Astrocyte (in vitro differentiated cells and primary cell): ENCODE data around the gene VPS13D. TPM values are rescaled to one million over a fixed set of nuclear protein-coding genes. Genes with fewer than 3 reads are reported as not detected.

Experiments
- DNase-seq: peaks from one replicate; pipeline ENCODE4 v3.0.0-alpha.2; 2010; ENCODE audit warnings: low read depth
- FAIRE-seq: peaks from 2 replicates; lab custom pipeline; 2011; peaks lifted over from hg19 to GRCh38; lab: Jason Lieb, UNC
- H2AFZ ChIP-seq: 2 replicates; pipeline ENCODE4 v1.6.0; 2012; ENCODE audit warnings: low read depth, low read length, inconsistent platforms
- H3K27ac ChIP-seq: 2 replicates; pipeline ENCODE4 v1.5.1; 2011; ENCODE audit warnings: low read depth, low read length, inconsistent platforms
- H3K27me3 ChIP-seq: 2 replicates; pipeline ENCODE4 v1.6.0; 2011; ENCODE audit warnings: low read length, inconsistent platforms; ENCODE audit not compliant: insufficient read depth
- H3K36me3 ChIP-seq: 2 replicates; pipeline ENCODE4 v1.5.1; 2011; ENCODE audit warnings: low read length, inconsistent platforms; ENCODE audit not compliant: insufficient read depth
- H3K4me1 ChIP-seq: 2 replicates; pipeline ENCODE4 v1.5.1; 2011; ENCODE audit warnings: low read length, inconsistent platforms; ENCODE audit not compliant: insufficient read depth
- H3K4me2 ChIP-seq: 2 replicates; pipeline ENCODE4 v1.6.0; 2012; ENCODE audit warnings: low read length, inconsistent platforms
- H3K4me3 ChIP-seq: 2 replicates; pipeline ENCODE4 v1.5.1; 2011; ENCODE audit warnings: low read depth, mild to moderate bottlenecking, low read length, inconsistent platforms; ENCODE audit not compliant: insufficient read depth
- H3K79me2 ChIP-seq: 2 replicates; pipeline ENCODE4 v1.6.0; 2012; ENCODE audit warnings: mild to moderate bottlenecking, low read length, inconsistent platforms; ENCODE audit not compliant: insufficient read depth
- H3K9ac ChIP-seq: 2 replicates; pipeline ENCODE4 v1.6.0; 2012; ENCODE audit warnings: mild to moderate bottlenecking, low read length, inconsistent platforms
- H3K9me3 ChIP-seq: 2 replicates; pipeline ENCODE4 v1.5.1; 2012; ENCODE audit warnings: low read depth, mild to moderate bottlenecking, low read length, inconsistent platforms; ENCODE audit not compliant: insufficient read depth
- H4K20me1 ChIP-seq: 2 replicates; pipeline ENCODE4 v1.6.0; 2012; ENCODE audit warnings: low read length, inconsistent platforms; ENCODE audit not compliant: insufficient read depth
- H3K27ac Mint-ChIP-seq: one replicate; pipeline ENCODE4 v1.8.0; 2021; ENCODE audit warnings: mild to moderate bottlenecking, mixed read lengths; ENCODE audit not compliant: unreplicated experiment
- H3K27me3 Mint-ChIP-seq: one replicate; pipeline ENCODE4 v1.8.0; 2021; ENCODE audit warnings: low read depth, mixed read lengths; ENCODE audit not compliant: unreplicated experiment
- H3K36me3 Mint-ChIP-seq: one replicate; pipeline ENCODE4 v1.8.0; 2021; ENCODE audit warnings: low read depth, mixed read lengths; ENCODE audit not compliant: unreplicated experiment
- H3K4me1 Mint-ChIP-seq: one replicate; pipeline ENCODE4 v1.8.0; 2021; ENCODE audit warnings: low read depth, mixed read lengths; ENCODE audit not compliant: unreplicated experiment
- H3K4me3 Mint-ChIP-seq: one replicate; pipeline ENCODE4 v1.8.0; 2021; ENCODE audit warnings: mild to moderate bottlenecking, moderate library complexity, mixed read lengths; ENCODE audit not compliant: unreplicated experiment
- H3K9me3 Mint-ChIP-seq: one replicate; pipeline ENCODE4 v1.8.0; 2021; ENCODE audit warnings: mild to moderate bottlenecking, mixed read lengths; ENCODE audit not compliant: unreplicated experiment
- EZH2 ChIP-seq: IDR thresholded peaks from 2 replicates; pipeline ENCODE4 v1.6.1; 2012; ENCODE audit warnings: mild to moderate bottlenecking, low read length, inconsistent platforms; ENCODE audit not compliant: insufficient read depth
- total RNA-seq: library from RNA; stranded (reverse); gene quantifications from 2 replicates; pipeline ENCODE4 v1.2.1, GENCODE V29; 2021
- TF ChIP-seq, protein P1 (sequence below): IDR thresholded peaks from 2 replicates; pipeline ENCODE4 v1.5.1; 2011; ENCODE audit warnings: low read depth, mild to moderate bottlenecking, inconsistent platforms, low read length, moderate library complexity; ENCODE audit not compliant: insufficient read depth

The VPS13D gene
- total RNA-seq, 1 donor from 2014 or later = 25.9 TPM

DNA sequence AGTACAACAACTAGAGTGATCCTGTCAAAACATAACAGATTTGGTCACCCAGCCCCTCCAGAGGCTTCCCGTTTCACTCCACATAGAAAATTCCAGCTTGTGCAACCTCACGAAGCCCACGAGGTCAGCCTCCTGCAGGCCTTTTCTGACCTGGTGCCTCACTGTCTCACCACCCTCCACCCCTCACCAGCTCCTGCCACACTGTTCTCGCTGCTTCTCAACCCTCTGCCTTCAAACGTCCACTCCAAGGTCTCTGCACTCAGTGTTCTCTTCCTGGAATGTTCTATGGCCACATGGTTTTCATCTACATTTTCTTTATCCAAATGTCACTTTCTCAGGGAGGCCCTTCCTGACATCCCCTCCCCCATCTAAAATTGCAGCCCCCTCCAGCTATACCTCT lies 209.2 kb downstream of the VPS13D start:
- H3K79me2 ChIP-seq = no peaks in the 10 kb centered on the region
- no peaks in the 10 kb centered on the region for H3K9me3 Mint-ChIP-seq
- no peak overlapping the region for H3K27ac ChIP-seq
- no peak overlapping the region for H2AFZ ChIP-seq
- H4K20me1 ChIP-seq = no peaks in the 10 kb centered on the region
- TF ChIP-seq EZH2 = no peak
- TF ChIP-seq, protein P1, sequence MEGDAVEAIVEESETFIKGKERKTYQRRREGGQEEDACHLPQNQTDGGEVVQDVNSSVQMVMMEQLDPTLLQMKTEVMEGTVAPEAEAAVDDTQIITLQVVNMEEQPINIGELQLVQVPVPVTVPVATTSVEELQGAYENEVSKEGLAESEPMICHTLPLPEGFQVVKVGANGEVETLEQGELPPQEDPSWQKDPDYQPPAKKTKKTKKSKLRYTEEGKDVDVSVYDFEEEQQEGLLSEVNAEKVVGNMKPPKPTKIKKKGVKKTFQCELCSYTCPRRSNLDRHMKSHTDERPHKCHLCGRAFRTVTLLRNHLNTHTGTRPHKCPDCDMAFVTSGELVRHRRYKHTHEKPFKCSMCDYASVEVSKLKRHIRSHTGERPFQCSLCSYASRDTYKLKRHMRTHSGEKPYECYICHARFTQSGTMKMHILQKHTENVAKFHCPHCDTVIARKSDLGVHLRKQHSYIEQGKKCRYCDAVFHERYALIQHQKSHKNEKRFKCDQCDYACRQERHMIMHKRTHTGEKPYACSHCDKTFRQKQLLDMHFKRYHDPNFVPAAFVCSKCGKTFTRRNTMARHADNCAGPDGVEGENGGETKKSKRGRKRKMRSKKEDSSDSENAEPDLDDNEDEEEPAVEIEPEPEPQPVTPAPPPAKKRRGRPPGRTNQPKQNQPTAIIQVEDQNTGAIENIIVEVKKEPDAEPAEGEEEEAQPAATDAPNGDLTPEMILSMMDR = no peak
- H3K27ac Mint-ChIP-seq = no peak overlapping the region
- FAIRE-seq = no peak
- DNase-seq = no peak
- H3K27me3 ChIP-seq = no peaks in the 10 kb centered on the region
- H3K36me3 Mint-ChIP-seq = peaks cover 17% of the 10 kb centered on the region
- H3K4me3 ChIP-seq = no peak overlapping the region
- H3K4me1 Mint-ChIP-seq = peaks cover 37% of the 10 kb centered on the region
- no peak overlapping the region for H3K4me3 Mint-ChIP-seq
- H3K36me3 ChIP-seq = peaks cover 2% of the 10 kb centered on the region
- no peak overlapping the region for H3K9ac ChIP-seq
- peaks cover 45% of the 10 kb centered on the region for H3K4me1 ChIP-seq
- no peaks in the 10 kb centered on the region for H3K9me3 ChIP-seq
- H3K4me2 ChIP-seq = no peak overlapping the region
- H3K27me3 Mint-ChIP-seq = no peaks in the 10 kb centered on the region

DNA sequence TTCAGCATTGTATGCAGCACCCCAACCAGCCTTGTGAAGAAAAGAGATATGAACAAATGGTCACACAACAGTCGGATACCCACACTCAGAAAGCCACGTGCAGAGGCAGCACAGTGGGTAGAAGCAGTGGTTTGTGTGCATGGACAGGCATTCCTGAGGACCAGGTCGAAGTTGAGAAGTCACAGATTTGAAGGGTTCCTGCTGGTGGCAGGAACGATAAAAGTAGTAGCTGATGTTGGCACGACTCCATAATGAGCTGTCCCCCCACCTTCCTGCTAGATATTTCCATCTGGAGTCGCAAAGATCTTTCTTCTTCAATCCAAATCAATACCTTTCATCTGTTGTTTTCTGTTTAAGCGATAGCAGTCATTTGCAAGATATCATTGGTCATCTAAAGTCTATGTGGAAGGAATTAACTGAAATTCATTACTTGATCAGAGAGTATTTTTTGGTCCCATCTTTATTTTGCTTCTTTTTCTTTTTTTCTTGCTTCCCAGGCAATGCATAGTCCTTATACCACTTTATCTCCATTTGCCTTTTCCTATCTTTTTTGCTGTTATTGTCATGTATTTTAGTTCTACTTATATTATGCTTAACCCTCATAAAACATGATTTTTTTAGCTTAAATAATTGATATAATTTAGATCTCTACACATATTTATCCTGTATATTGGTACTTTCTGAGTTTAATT lies 211.7 kb downstream of the VPS13D start:
- H3K27me3 Mint-ChIP-seq = no peaks in the 10 kb centered on the region
- H3K4me2 ChIP-seq = no peak overlapping the region
- H3K4me1 Mint-ChIP-seq = peaks cover 22% of the 10 kb centered on the region
- no peaks in the 10 kb centered on the region for H4K20me1 ChIP-seq
- TF ChIP-seq, protein P1 = no peak
- no peak for TF ChIP-seq EZH2
- H3K9me3 ChIP-seq = no peaks in the 10 kb centered on the region
- H3K9me3 Mint-ChIP-seq = no peaks in the 10 kb centered on the region
- H3K9ac ChIP-seq = no peak overlapping the region
- H2AFZ ChIP-seq = no peak overlapping the region
- H3K27ac ChIP-seq = no peak overlapping the region
- H3K79me2 ChIP-seq = no peaks in the 10 kb centered on the region
- H3K36me3 Mint-ChIP-seq = peaks cover 17% of the 10 kb centered on the region
- DNase-seq (no peak), FAIRE-seq (no peak)
- no peaks in the 10 kb centered on the region for H3K27me3 ChIP-seq
- H3K4me3 ChIP-seq = no peak overlapping the region
- H3K4me1 ChIP-seq = peaks cover 25% of the 10 kb centered on the region
- H3K4me3 Mint-ChIP-seq = no peak overlapping the region
- H3K27ac Mint-ChIP-seq = no peak overlapping the region
- peaks cover 2% of the 10 kb centered on the region for H3K36me3 ChIP-seq

DNA sequence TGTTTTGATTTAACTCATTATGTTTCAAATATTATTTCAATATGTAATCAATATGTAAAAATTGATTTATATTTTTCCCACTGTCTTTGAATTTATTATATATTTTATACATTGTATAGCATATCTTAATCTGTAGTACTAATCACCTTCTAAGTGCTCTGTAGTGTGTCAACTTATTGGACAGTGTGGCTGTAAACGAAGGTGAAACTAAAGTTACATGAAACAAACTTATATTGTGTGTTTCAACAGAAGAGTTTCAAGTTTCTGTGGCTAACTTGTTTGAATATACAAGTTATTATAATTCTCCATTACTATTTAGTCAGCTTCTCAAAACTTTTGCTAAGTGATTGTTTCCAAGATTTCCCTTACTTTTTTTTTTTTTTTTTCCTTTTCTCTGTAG lies 212.4 kb downstream of the VPS13D start:
- no peak overlapping the region for H3K4me3 Mint-ChIP-seq
- FAIRE-seq (no peak), DNase-seq (no peak)
- no peak overlapping the region for H3K4me2 ChIP-seq
- H3K9ac ChIP-seq = no peak overlapping the region
- no peak overlapping the region for H3K27ac Mint-ChIP-seq
- no peaks in the 10 kb centered on the region for H3K9me3 ChIP-seq
- H2AFZ ChIP-seq = no peak overlapping the region
- no peak overlapping the region for H3K4me3 ChIP-seq
- peaks cover 25% of the 10 kb centered on the region for H3K4me1 ChIP-seq
- H3K27ac ChIP-seq = no peak overlapping the region
- H3K9me3 Mint-ChIP-seq = no peaks in the 10 kb centered on the region
- H3K27me3 Mint-ChIP-seq = no peaks in the 10 kb centered on the region
- H3K36me3 ChIP-seq = peaks cover 2% of the 10 kb centered on the region
- peaks cover 17% of the 10 kb centered on the region for H3K4me1 Mint-ChIP-seq
- no peaks in the 10 kb centered on the region for H3K27me3 ChIP-seq
- H3K79me2 ChIP-seq = no peaks in the 10 kb centered on the region
- no peak for TF ChIP-seq EZH2
- TF ChIP-seq, protein P1 = no peak
- no peaks in the 10 kb centered on the region for H4K20me1 ChIP-seq
- peaks cover 15% of the 10 kb centered on the region for H3K36me3 Mint-ChIP-seq
